GM19238 (cell line): Measurements from ENCODE around the gene SMARCD3.

Experiments used
- DNase-seq: peaks from one replicate; pipeline ENCODE4 v3.0.0; 2011; ENCODE audit warnings: low spot score; ENCODE audit not compliant: insufficient read length

The SMARCD3 gene

DNA sequence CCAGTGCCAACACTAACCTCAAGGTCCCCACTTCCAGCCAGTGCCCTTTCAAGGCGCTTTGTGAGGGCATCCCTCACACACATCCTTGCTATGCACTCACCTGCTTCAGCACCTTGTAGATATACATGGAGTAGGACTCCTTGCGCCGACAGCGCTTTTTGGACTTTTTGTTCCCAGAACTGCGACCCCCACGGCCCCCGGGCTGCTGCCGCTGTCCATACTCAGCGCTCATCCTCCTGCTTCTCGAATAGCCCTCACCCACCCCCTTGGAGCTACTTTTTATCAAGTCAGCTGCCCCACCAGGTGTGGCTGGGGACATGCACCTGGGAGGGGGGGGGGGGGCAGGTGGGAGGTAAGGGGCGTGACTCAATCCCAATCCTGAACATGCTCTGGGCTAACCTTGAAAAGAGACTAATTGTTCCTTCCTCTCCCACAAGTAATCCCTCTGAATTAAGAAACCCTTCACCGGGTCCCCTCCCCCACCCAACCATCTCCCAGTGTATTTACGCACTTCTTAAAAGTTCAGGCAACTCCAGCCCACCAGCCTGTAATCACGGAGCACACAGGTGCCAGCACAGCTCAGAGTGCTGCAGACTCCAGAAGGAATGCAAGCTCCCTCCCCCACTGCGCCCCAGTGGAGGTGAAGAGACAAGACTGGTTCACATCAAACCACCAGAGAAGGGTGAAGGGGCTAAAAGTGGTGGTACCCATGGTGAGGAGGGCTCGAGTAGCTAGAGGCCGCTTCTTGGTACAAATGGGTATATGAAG is 38.2 kb downstream of the SMARCD3 start, which contains the start of gene H2BK1:
H2BK1 (minus strand) TSS at position 402 of the 768 bp plus-strand sequence; CDS start at position 232, 170 bp downstream.
- DNase-seq, result no peak

DNA sequence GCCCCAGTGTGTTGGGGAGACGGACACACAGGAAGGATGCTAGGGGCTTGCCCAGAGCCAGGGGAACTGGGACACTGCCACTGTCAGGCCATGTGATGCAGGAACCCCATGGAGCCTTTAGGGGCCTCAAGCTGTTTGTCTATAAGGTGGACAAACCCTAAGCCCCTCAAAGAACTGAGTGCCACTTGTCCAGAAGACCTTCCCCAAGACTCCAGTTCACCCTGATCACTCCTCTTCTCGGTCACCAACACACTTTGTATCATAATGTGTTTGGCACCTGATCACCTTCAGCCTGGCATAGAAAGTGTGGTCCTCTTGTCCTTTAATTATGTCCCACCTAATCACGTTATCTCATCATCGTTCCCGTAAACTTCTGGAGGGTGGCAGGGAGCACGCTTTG is 38.9 kb downstream of the SMARCD3 start:
- no peak for DNase-seq

DNA sequence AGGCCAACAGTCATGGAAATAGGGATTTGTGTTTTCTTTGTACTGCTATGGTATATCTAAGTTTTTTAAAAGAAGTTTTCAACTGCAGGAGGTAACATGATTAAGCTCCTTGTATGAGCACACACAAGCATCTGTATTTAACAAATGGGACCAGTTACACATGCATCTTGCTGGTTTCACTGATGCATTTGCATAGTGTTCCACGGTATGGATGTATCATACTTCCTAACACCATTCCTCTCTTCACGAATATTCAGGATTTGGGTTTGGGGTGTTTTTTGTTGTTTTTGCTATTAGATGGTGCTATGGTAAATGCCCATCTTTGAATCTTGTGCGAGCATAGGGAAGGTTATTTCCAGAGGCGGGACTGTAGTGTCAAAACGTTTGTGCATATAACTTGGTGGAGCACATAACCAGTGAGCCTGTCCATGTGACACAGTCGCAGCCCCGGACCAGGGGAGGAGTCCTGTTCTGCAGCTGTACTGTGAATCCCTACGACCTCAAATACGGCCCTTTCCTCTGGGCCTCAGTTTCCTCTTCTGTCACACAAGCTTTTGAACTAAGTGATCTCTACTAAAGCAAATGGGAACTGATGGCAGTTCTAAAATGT is 40.1 kb downstream of the SMARCD3 start:
- no peak for DNase-seq

DNA sequence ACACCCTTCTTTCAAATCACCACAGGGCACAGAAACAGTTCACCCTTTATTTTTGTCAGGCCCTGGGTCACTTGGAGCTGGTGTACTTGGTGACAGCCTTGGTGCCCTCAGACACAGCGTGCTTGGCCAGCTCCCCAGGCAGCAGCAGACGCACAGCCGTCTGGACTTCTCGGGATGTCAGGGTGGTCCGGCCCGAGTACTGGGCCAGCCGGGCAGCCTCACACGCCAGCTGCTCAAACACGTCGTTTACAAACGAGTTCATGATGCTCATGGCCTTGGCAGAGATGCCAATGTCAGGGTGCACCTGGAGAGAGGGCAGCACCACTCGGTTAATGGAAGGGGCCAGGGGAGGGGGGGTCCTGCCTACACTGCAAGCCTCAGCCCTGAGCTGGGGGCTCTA is 40.7 kb downstream of the SMARCD3 start:
- DNase-seq, result no peak

DNA sequence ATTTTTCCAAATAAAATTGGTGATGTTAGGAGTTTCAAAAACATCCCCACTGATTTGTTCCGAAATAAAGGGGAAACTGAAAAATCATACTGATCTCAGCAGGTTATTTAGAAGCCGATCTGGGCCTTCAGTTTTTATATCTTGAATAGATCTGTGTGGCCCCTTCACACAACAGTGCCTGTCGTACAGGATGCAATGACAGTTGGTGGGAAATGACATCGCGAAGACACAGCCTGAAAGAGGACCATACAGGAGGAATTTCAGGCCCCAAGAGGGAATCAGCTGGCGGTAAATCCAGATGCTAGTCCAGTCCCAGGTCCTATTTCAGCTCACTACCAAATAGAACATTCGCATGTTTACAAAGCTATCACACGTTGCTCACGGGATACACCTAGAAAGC is 41.2 kb downstream of the SMARCD3 start:
- no peak for DNase-seq

DNA sequence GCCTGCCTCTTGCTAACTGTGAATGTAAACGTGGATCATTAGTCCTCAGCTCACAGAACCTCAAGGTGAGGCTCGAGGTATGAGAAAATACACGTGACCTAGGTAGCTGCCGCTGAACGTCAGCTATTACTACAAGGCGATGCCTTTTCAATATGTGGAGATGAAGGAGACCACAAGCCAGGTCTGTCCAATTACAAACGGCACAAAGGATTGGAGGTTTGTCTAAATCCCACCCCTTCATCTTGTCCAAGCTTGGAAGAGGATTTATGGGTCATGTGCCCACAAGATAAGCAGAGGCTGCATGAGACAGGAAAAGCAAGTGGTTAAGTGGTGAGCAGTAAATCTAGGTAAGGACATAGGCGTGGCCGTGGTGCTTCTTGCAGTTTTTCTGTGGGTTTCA is 41.6 kb downstream of the SMARCD3 start:
- no peak for DNase-seq

DNA sequence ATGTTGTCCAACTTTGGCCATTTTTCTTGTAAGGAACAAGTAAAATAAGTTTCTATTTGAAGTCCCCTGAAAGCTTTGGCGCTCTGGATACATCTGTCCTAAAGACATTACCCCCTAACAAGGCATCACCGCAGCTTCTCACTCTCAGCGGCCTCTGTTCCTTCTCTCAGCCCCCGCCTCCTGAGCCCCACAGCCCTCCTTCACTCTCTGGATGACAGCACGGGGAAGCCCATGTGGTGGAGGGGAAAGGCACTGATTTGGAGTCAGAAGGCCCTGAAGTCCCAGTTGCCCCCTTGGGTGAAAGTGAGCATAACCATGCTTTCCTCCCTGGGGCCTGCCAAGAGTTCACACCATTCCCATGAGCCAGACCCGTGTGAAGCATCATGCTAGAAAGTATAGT is 42.8 kb downstream of the SMARCD3 start:
- DNase-seq, result no peak

DNA sequence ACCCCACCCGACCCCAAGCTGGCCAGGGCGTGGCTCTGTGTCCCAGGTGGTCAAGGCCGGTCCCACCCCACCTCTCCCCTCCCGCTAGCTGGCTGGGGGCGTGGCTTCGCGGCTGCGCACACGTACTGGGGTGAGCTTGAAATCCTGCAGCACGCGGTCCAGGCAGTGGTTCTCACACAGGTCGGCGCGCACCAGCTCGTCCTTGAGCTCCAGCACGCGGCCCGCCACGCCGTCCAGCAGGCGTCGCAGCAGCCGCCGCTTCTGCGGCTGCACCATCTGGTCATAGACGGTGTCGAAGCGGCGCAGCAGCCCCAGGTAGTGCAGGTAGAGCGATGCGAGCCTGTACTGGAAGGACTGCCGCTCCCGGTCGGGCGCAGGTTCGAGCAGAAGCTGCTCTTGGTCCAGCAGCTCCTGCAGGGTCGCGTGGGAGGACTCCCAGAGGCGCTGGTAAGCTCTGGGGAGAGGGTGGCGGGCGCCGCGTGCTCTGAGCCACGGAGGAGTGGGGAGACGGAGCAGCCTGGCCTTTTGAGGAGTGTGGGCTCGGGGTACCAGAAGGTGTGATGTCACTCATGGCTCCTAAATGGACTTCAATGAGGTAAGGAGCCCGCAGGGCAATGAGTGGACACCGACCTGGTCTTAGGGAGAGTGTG is 44.0 kb downstream of the SMARCD3 start:
- no peak for DNase-seq

DNA sequence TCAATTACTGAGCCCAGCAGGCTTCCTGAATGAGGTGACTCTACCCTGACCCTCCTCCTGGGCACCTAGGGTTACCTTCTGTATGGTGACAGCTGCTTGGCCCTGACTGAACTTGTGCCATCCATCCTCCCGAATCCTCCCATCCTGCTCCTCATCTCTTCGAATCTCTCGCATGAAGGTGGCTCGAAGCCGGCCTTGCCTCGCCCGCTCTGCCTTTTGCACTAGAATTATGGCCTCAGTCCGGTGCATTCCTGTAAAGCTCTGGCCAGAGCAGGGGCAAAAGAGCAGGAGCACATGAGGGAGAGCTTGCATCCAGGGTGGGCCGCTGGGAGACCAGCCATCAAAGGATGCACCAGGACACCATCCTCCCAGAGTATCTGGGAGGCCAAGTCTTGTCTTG is 45.7 kb downstream of the SMARCD3 start:
- DNase-seq, result no peak

DNA sequence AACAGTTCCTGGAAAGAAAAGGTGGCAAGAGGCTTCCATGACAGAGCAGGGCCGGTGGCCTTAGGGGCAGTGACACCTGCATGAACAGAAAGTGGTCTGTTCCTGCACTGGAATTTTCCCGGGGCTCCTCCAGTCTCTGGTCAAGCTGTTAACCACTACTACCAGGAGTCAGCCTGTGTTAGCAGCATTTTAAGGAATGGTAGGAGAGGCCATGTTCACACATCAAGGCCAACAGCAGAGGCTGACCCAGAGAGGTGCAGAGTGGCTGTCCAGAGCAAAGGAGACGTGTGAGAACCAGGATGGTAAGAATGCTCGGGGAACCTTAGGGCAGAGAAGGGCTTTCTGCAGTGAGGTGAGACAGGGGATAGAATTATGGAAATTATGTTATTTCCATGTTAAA is 46.7 kb downstream of the SMARCD3 start:
- DNase-seq, result no peak

DNA sequence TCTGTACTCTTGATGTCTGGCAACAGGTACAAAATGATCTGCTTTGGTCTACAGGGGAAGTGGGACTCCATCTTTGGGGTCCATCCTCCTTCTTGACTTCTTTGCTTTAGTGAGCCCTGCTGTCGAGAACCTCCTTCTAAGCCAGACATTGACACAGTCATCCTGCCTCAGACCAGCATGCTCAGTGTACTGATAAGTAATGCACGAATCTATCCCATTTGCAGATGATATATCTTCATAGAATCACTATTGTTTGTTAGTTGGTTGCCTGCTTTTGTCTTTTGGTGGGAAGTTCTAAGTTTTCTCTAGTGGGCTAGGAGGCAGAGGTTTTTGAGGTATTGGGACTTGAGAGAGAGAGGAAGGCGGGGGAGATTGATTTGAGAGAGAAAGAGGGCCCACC is 47.1 kb downstream of the SMARCD3 start:
- no peak for DNase-seq

DNA sequence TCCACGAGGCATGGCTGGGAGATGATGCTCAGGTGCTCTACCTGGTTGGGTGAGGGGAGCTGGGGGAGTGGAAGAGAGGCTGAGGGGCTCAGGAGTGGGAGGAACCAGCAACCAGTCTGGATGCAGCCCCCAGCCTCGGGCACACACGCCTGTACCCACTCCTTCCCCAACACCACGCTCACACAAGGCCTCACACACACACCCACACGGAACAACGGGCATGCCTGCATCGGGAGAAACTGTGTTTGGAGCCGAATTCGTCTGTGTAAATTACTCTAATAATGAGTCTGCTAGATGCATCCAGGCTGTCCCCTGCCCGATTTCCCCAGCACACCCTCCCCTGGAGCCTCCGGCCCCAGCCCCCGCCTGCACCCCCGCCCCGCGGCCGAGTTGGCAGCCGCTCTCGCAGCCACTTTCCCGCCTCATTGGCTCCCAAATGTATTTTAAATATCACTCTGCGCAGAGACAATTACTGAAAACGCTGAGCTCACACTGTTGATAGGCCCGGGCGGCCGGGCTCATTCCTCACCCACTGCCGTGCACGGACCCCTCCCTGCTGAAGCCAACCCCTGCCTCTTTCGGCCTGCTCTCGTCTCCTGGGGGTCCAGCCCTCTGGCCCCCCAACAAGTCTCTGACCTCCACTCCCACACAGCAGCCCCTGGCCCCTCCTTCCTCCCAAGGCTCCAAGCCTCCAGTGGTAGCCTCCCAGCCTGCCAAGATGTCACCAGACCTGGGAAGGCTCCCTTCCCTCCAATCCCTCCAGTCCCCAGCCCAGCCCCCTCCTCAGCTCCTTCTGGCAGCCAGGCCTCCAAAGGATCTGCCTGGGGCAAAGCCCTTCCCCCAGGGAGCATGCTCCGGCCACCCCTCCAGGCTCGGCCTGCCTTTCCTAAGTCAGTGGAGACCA is 49.3 kb downstream of the SMARCD3 start:
- DNase-seq, result no peak

DNA sequence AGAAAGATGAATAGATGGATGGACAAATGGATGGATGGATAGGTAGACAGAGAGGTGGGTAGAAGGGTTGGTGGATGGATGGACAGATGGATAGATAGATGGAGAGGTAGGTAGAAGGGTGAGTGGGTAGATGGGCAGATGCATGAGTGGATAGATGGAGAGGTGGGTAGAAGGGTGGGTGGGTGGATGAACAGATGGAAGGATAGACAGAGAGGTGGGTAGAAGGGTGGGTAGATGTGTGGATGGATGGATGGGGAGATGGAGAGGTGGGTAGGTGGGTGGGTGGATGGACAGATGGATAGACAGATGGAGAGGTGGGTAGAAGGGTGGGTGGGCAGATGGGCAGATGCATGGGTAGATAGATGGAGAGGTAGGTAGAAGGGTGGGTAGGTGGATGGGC is 50.6 kb downstream of the SMARCD3 start:
- no peak for DNase-seq

DNA sequence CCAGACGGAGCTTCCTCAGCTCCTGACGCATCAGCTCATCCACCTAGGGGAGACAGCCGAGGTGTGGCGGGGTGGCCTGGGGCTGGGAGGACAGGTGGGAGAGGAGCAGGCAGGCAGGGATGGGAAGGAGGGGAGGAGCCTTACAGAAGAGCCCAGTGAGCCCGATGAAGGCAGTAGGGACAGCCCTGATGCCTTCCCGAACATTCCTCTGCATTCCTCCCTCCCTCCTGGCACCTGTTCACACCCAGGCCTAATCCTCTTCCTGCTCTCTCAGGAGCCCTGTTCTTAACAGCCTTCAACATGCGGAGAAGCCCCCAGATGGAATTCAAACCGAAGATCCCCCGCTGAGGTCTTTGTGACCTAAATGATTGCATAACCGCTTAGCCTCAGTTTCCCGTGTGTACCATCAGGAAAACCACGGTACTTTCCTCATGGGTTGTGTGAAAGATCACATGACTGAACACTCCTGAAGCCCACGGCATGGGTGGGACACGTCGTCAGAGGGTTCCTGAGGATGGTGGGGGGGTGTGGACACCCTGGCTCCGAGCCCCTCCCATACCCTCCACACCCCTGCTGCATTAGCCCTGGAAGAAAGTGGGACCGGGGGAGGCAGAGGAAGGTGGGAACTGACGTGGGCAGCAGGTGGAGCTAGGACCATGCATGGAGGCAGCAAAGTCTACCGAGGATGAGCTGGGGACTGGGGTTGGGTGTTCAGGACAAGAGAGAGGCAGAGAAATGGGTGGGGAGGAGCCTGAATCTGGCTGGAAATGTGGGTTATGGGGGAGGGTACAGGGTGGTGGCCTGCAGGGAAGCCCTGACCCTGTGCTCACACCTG is 52.7 kb downstream of the SMARCD3 start:
- DNase-seq, result no peak

DNA sequence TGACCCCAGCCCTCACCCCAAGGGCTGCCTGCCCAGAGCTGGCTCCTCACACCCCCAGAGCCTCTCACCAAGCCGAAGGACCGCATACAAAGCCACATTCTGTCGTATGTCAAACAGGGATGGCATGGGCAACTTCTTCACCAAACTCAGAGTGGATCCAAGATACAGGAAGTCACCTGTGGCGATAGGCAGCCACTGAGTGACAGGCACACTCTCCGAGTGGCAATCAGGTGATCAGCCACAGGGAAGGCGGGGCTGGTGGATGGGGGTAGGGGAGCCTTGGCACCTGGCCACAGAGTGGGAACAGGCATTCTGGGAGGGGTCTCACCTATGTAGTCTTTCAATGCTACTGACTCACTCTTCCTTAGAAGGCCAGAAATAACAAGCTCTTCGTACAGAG is 54.3 kb downstream of the SMARCD3 start:
- no peak for DNase-seq

DNA sequence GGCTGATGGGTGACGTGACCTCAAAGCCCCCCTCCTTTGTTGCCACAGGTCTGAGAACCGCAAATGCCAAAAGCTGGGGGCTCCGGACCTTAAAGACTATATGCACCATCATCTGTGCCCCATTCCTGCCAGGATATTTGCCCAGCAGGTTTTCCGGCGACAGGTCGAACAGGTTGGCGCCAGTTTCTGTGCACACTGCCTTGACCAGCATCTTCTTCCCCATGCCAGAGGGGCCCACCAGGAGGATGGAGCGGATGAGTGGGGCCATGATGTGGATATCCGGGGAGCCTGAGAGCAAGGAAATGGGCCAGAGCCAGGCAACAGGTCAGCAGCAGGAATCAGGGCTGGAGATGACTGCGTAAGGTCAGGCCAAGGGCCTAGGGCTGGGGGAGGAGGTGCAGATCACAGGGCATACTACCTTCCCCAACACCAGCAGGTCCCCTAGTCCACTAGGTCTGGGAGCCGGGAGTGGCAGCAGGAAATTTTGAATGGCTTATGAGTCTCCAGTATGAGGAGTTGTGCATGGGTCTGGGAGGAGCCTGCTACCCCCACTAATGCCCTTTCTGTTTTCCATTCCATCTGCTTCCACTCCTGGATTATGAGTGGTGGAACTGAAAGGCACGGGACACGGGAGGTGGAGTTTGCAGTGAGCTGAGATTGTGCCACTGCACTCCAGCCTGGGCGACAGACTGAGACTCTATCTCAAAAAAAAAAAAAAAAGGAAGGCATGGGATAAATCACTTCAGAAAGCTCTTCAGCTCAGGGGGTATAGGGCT is 55.1 kb downstream of the SMARCD3 start:
- no peak for DNase-seq

DNA sequence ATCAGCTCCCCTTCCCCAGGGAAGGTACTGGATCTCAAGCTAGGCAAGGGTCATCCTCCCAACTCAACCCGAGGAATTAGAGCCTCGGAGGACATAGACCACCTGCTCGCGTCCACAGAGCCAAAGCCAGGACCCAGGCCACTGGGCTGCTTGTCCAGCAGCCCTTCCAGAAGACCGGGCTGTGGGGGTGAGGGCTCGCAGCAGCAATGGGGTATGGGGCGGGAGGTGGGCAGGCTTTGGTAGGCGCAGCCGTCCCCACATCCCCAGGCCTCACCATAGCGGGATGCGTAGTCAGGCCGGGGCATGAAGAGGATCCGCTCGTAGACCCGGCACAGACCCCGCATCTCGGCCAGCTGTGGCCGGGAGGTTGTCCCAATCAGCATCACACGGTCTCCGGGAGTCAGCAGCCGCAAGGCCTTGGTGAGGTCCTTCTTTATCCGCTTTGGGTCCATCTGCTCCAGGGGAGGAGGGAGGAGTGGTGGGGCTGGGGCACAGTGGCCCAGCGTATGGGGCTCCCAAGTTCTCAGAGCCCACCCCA is 56.4 kb downstream of the SMARCD3 start:
- DNase-seq, result no peak

DNA sequence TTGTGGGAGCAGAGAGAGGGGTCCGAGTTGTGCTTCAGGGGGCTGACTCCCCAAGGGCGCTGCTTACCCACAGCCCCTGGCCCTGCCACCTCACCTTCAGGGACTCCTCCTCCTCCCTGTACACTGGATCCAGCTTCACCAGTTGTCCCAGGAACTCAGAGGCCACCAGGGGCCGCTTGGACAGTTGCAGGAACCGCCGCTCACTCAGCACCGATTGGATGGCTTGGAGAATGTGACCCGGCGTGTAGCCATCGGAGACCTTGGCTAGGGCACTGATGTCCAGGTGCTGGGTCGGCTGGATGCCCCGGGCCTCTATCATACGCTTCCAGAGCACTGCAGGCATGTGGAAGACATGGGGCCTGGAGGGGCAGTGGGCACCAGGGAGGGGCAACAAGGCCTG is 57.0 kb downstream of the SMARCD3 start:
- no peak for DNase-seq

DNA sequence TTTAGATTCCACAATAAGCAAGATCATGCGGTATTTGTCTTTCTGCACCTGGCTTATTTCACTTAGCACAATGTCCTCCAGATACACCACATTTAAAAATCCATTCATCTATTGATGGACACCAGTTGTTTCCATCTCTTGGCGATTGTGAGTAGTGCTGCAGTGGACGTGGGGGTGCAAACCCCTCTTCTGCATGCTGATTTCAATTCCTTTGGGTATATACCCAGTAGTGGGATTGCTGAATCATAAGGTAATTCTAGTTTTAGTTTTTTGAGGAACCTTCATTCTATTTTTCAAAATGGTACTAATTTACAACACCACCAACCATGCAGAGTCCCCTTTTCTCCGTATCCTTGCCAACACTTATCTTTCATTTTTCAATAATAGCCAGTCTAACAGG is 59.5 kb downstream of the SMARCD3 start:
- DNase-seq, result no peak
